ENCODE results near the gene ARHGAP15. TPM values are rescaled to one million over a fixed set of nuclear protein-coding genes. Genes with fewer than 3 reads are reported as not detected.

The ARHGAP15 gene
- total RNA-seq, 2 experiments from 2014 or later, result 167 TPM

- POLR2A ChIA-PET, result no interaction called here
- no peak overlapping the region for H3K27ac Mint-ChIP-seq
- no peaks in the 10 kb centered on the region for H3K9me3 Mint-ChIP-seq
- H3K4me3 Mint-ChIP-seq, result no peak overlapping the region
- CTCF ChIA-PET, result no interaction called here
- no peak for DNase-seq
- H3K36me3 Mint-ChIP-seq (ENCODE audit: low read depth), result no peaks in the 10 kb centered on the region
- no peaks in the 10 kb centered on the region for H3K27me3 Mint-ChIP-seq
- H3K4me1 Mint-ChIP-seq, result no peaks in the 10 kb centered on the region
Measured at GRCh38 chr2:143776526-143777297, 647.5 kb downstream of the ARHGAP15 start.

DNA sequence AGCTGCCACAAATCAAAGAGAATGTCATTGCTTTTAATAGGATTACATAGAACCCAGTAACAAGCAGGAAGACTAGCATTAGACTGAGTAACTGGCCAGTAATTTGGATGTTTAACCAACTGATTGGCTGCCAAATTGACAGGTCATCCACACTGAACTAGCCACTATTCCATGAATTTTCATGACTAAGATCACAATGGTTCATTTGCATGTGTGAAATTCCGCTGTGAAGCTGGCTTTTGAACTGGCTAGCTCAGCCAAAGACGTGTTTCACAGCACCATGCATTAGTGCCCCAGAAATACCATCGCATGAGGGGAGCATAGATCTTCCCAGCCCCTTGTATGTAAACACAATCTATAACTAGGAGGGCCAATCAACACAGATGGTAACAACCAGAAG, 649.8 kb downstream of the ARHGAP15 start:
- no peaks in the 10 kb centered on the region for H3K9me3 Mint-ChIP-seq
- no peak overlapping the region for H3K27ac Mint-ChIP-seq
- H3K27me3 Mint-ChIP-seq, result no peaks in the 10 kb centered on the region
- DNase-seq, result no peak
- no peak overlapping the region for H3K4me3 Mint-ChIP-seq
- no peaks in the 10 kb centered on the region for H3K4me1 Mint-ChIP-seq
- POLR2A ChIA-PET, result no interaction called here
- no peaks in the 10 kb centered on the region for H3K36me3 Mint-ChIP-seq (ENCODE audit: low read depth)
- CTCF ChIA-PET, result no interaction called here

DNA sequence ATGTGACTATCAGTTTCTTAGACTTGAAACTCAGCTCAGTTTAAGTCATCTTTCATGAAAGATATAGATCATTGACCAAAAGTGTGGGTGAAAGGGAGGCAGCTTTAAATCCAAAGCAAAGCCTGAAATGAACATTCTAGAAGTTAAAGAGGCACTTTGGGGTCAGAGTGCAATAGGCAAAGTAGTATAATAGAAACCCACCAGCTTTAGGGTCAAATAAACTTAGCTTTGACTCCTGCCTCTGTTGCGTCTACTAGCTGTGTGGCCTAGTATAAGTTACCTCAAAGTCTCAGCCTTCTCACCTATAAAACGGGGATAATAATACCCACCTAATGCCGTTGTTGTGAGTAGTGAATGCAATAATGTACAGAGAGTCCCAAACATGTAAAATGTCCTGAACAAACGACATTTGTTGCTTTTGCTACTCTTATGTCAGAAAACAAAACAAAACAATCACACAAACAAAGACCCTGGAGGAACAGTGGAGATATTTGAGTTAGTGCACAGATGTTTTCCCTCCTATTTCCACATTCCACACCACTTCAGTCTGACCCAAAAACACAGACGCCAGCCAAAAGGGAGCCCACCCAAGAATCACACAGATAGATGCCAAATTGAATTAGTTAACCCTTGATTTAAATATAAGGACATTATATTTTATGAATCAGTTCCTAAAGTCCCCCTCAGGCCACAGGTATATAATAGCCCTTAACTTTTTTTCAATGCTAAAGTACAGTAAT, 657.0 kb downstream of the ARHGAP15 start:
- peaks cover 3% of the 10 kb centered on the region for H3K36me3 Mint-ChIP-seq (ENCODE audit: low read depth)
- no peak overlapping the region for H3K4me3 Mint-ChIP-seq

DNA sequence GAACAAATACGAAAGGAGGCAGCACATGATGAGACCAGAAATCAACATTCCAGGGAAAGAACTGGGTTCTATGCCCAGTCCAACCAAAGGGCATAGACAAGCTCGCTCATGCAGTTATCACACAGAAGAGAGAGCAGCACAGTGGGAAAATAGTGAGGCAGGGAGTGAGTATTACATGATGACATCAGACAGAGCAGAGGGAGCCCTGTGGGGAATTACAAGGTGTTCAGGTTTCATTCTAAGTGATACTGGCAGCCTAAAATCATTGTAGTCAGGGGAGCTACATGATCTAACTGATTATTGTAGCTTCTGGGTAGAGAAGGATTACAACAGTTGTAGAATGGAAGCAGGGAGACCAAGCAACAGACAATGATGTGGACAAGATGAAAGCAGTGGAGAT, 658.5 kb downstream of the ARHGAP15 start:
- no peak overlapping the region for H3K27ac Mint-ChIP-seq
- no peaks in the 10 kb centered on the region for H3K4me1 Mint-ChIP-seq
- CTCF ChIA-PET, result no interaction called here
- peaks cover 5% of the 10 kb centered on the region for H3K9me3 Mint-ChIP-seq
- H3K4me3 Mint-ChIP-seq, result no peak overlapping the region
- H3K36me3 Mint-ChIP-seq (ENCODE audit: low read depth), result peaks cover 3% of the 10 kb centered on the region
- POLR2A ChIA-PET, result no interaction called here
- no peak for DNase-seq
- H3K27me3 Mint-ChIP-seq, result peaks cover 14% of the 10 kb centered on the region

More for the DNA sequence above, 657.0 kb downstream of the ARHGAP15 start:
- H3K27ac Mint-ChIP-seq, result no peak overlapping the region
- CTCF ChIA-PET, result no interaction called here
- POLR2A ChIA-PET, result no interaction called here
- no peaks in the 10 kb centered on the region for H3K4me1 Mint-ChIP-seq
- DNase-seq, result no peak
- peaks cover 14% of the 10 kb centered on the region for H3K27me3 Mint-ChIP-seq
- H3K9me3 Mint-ChIP-seq, result peaks cover 5% of the 10 kb centered on the region

DNA sequence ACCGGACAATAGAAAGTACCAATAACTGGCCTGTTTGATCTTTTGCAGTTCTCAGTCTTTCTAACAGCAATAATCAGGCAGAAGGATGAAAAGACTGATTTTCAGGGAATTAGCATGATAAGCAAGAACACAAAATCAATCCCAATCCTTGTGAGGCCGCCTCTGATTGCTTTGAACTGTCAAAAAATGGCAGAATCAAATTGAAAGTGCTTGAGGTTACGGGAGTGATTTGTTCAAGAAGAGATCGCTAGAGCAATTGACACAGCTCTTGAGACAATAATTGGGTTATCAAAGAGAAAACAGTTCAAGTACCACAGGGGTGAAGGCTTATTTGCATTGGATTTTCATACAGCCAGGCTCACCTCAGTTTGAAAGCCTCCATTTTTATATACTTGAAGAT, 663.4 kb downstream of the ARHGAP15 start:
- H3K27me3 Mint-ChIP-seq, result peaks cover 14% of the 10 kb centered on the region
- no peak overlapping the region for H3K27ac Mint-ChIP-seq
- H3K4me1 Mint-ChIP-seq, result no peaks in the 10 kb centered on the region
- H3K4me3 Mint-ChIP-seq, result no peak overlapping the region
- CTCF ChIA-PET, result no interaction called here
- no peak for DNase-seq
- peaks cover 7% of the 10 kb centered on the region for H3K9me3 Mint-ChIP-seq
- POLR2A ChIA-PET, result no interaction called here
- H3K36me3 Mint-ChIP-seq (ENCODE audit: low read depth), result peaks cover 3% of the 10 kb centered on the region

- H3K36me3 Mint-ChIP-seq (ENCODE audit: low read depth), result peaks cover 3% of the 10 kb centered on the region
- ChIA-PET POLR2A (no interaction called here), CTCF (no interaction called here)
- H3K27ac Mint-ChIP-seq, result no peak overlapping the region
- no peak overlapping the region for H3K4me3 Mint-ChIP-seq
- peaks cover 6% of the 10 kb centered on the region for H3K9me3 Mint-ChIP-seq
- H3K27me3 Mint-ChIP-seq, result peaks cover 12% of the 10 kb centered on the region
- no peaks in the 10 kb centered on the region for H3K4me1 Mint-ChIP-seq
- DNase-seq, result no peak
Measured at GRCh38 chr2:143793381-143793780, 664.2 kb downstream of the ARHGAP15 start.

DNA sequence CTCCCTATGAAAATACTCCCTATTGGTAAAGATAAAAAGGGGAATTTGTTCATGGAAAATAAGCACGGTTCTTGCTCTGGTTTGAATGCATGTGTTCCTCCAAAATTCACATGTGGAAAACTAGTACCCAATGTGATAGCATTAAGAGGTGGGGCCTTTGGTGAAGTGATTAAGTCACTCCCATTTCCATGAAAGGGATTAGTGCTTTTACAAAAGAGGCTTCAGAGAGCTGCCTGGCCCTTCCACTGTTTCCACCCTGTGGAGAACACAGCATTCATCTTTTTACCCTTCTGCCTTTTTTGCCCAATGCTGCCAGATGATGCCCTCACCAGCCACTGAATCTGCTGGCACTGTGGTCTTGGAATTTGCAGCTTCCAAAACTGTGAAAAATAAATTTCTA, 666.8 kb downstream of the ARHGAP15 start:
- no peak overlapping the region for H3K4me3 Mint-ChIP-seq
- H3K27me3 Mint-ChIP-seq, result no peaks in the 10 kb centered on the region
- no peaks in the 10 kb centered on the region for H3K36me3 Mint-ChIP-seq (ENCODE audit: low read depth)
- ChIA-PET POLR2A (no interaction called here), CTCF (no interaction called here)
- DNase-seq, result no peak
- H3K4me1 Mint-ChIP-seq, result no peaks in the 10 kb centered on the region
- peaks cover 11% of the 10 kb centered on the region for H3K9me3 Mint-ChIP-seq
- no peak overlapping the region for H3K27ac Mint-ChIP-seq

- Mint-ChIP-seq H3K27me3 (no peaks in the 10 kb centered on the region), H3K4me1 (peaks cover 20% of the 10 kb centered on the region), H3K36me3 (ENCODE audit: low read depth) (peaks cover 3% of the 10 kb centered on the region), H3K4me3 (no peak overlapping the region), H3K27ac (no peak overlapping the region), H3K9me3 (peaks cover 9% of the 10 kb centered on the region)
- CTCF ChIA-PET, result interaction anchor here (0.7 kb wide), 1 partner anchor 916 kb away, joined by 3 read pairs; no protein-coding TSS in a partner anchor
- POLR2A ChIA-PET, result no interaction called here
- DNase-seq, result no peak
Measured at GRCh38 chr2:143801561-143801960, 672.3 kb downstream of the ARHGAP15 start.

GRCh38 chr2:143802242-143802641, 673.0 kb downstream of the ARHGAP15 start:
- ChIA-PET CTCF (no interaction called here), POLR2A (no interaction called here)
- Mint-ChIP-seq H3K27me3 (no peaks in the 10 kb centered on the region), H3K9me3 (peaks cover 9% of the 10 kb centered on the region), H3K36me3 (ENCODE audit: low read depth) (peaks cover 3% of the 10 kb centered on the region), H3K27ac (no peak overlapping the region), H3K4me3 (no peak overlapping the region), H3K4me1 (peaks cover 20% of the 10 kb centered on the region)
- no peak for DNase-seq

- peaks cover 9% of the 10 kb centered on the region for H3K9me3 Mint-ChIP-seq
- peaks cover 3% of the 10 kb centered on the region for H3K36me3 Mint-ChIP-seq (ENCODE audit: low read depth)
- ChIA-PET CTCF (interaction anchor here (0.9 to 1.2 kb wide), 3 partner anchors 12 to 476 kb away, joined by 3 to 4 read pairs (median 3); no protein-coding TSS in a partner anchor), POLR2A (no interaction called here)
- peak overlapping the region; percentile 64 for H3K27ac Mint-ChIP-seq
- no peaks in the 10 kb centered on the region for H3K27me3 Mint-ChIP-seq
- peak overlapping the region; percentile 14 for H3K4me3 Mint-ChIP-seq
- H3K4me1 Mint-ChIP-seq, result peaks cover 20% of the 10 kb centered on the region
- DNase-seq, result no peak
Measured at GRCh38 chr2:143802871-143803650, 673.8 kb downstream of the ARHGAP15 start.

DNA sequence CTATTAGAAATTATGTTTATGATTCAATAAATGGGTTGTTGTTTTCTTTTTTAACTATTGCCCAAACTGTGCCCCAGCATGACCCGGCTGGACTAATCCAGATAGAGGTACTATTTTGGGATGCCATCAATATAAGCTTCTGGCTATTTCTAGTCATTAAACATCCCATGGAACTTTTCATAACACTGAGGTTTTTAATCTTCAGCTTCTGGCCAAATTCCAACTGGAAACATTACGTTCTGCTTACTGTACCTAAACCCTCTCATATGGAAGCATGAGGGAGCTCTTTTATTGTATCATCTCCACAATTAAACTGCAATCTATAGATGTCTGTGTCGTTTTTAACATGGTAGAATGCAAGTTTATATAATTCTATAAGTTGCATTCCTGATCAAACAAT, 674.7 kb downstream of the ARHGAP15 start:
- Mint-ChIP-seq H3K4me1 (peaks cover 20% of the 10 kb centered on the region), H3K27ac (no peak overlapping the region), H3K4me3 (no peak overlapping the region), H3K27me3 (no peaks in the 10 kb centered on the region), H3K9me3 (peaks cover 8% of the 10 kb centered on the region), H3K36me3 (ENCODE audit: low read depth) (peaks cover 3% of the 10 kb centered on the region)
- CTCF ChIA-PET, result interaction anchor here (0.9 to 1.2 kb wide), 2 partner anchors 43 to 475 kb away, joined by 3 read pairs; no protein-coding TSS in a partner anchor
- DNase-seq, result no peak
- POLR2A ChIA-PET, result no interaction called here

GRCh38 chr2:143805666-143806065, 676.4 kb downstream of the ARHGAP15 start:
- no peak for DNase-seq
- Mint-ChIP-seq H3K9me3 (no peaks in the 10 kb centered on the region), H3K36me3 (ENCODE audit: low read depth) (peaks cover 3% of the 10 kb centered on the region), H3K27ac (no peak overlapping the region), H3K4me1 (peaks cover 20% of the 10 kb centered on the region), H3K4me3 (no peak overlapping the region), H3K27me3 (peaks cover 1% of the 10 kb centered on the region)
- ChIA-PET POLR2A (no interaction called here), CTCF (no interaction called here)

- POLR2A ChIA-PET, result no interaction called here
- Mint-ChIP-seq H3K4me1 (peaks cover 13% of the 10 kb centered on the region), H3K4me3 (no peak overlapping the region), H3K36me3 (ENCODE audit: low read depth) (peaks cover 3% of the 10 kb centered on the region), H3K27me3 (peaks cover 1% of the 10 kb centered on the region), H3K27ac (no peak overlapping the region), H3K9me3 (peaks cover 3% of the 10 kb centered on the region)
- no peak for DNase-seq
- CTCF ChIA-PET, result no interaction called here
Measured at GRCh38 chr2:143807192-143807591, 678.0 kb downstream of the ARHGAP15 start.
